Lower lobe of right lung (tissue), 2 donors: Measurements from ENCODE around the gene CADPS2. TPM values are rescaled to one million over a fixed set of nuclear protein-coding genes. Genes with fewer than 3 reads are reported as not detected.

Experiments used
- ATAC-seq, 2 donors: fragments of 200-7000 bp; cut with Tn5 transposase; one replicate each; pipeline ENCODE4 v1.9.1; 2020 to 2022; ENCODE audit warnings: mild to moderate bottlenecking in 2 of 2, moderate library complexity in 2 of 2
- DNase-seq: peaks from one replicate; pipeline ENCODE4 v3.0.0-alpha.2; 2020
- H3K27ac ChIP-seq: fragments of 200-600 bp; one replicate; pipeline ENCODE4 v1.8.0; 2022
- H3K27me3 ChIP-seq: fragments of 200-600 bp; one replicate; pipeline ENCODE4 v1.8.0; 2022; ENCODE audit warnings: low read depth
- H3K36me3 ChIP-seq: fragments of 200-600 bp; one replicate; pipeline ENCODE4 v1.8.0; 2022; ENCODE audit warnings: mild to moderate bottlenecking
- H3K4me1 ChIP-seq: fragments of 200-600 bp; one replicate; pipeline ENCODE4 v1.8.0; 2022
- H3K4me3 ChIP-seq: fragments of 200-600 bp; one replicate; pipeline ENCODE4 v1.8.0; 2022; ENCODE audit warnings: mild to moderate bottlenecking
- H3K9me3 ChIP-seq: fragments of 200-600 bp; one replicate; pipeline ENCODE4 v1.8.0; 2022
- intact Hi-C: fragments of 100-400 bp; cut with DNase I; formaldehyde crosslinking; loops from one replicate; pipeline ENCODE4 v1.11.0; 2022
- total RNA-seq: library from RNA; stranded (reverse); fragmentation: NEBNext Ultra II Directional; extraction: Animal tissue kit (Norgen Biotek cat#: 25700); gene quantifications from one replicate; pipeline ENCODE4 v1.2.1, GENCODE V29; 2021
- TF ChIP-seq, protein P1 (sequence below): fragments of 200-600 bp; IDR thresholded peaks from one replicate; pipeline ENCODE4 v1.8.0; 2022; ENCODE audit warnings: antibody characterized with exemption, mild to moderate bottlenecking
- donor health status: DM: no; HTN: yes; CAD: no; lungs with severe emphysema.

The CADPS2 gene
- total RNA-seq, 1 donor from 2014 or later: 41.1 TPM

GRCh38 chr7:122750389-122750788 is 135.9 kb downstream of the CADPS2 start:
- TF ChIP-seq, protein P1, sequence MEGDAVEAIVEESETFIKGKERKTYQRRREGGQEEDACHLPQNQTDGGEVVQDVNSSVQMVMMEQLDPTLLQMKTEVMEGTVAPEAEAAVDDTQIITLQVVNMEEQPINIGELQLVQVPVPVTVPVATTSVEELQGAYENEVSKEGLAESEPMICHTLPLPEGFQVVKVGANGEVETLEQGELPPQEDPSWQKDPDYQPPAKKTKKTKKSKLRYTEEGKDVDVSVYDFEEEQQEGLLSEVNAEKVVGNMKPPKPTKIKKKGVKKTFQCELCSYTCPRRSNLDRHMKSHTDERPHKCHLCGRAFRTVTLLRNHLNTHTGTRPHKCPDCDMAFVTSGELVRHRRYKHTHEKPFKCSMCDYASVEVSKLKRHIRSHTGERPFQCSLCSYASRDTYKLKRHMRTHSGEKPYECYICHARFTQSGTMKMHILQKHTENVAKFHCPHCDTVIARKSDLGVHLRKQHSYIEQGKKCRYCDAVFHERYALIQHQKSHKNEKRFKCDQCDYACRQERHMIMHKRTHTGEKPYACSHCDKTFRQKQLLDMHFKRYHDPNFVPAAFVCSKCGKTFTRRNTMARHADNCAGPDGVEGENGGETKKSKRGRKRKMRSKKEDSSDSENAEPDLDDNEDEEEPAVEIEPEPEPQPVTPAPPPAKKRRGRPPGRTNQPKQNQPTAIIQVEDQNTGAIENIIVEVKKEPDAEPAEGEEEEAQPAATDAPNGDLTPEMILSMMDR: no peak
- DNase-seq: no peak
- peaks cover 9% of the 10 kb centered on the region for H3K36me3 ChIP-seq
- H3K4me1 ChIP-seq: no peaks in the 10 kb centered on the region
- intact Hi-C loops: no loop called here
- H3K27ac ChIP-seq: no peak overlapping the region
- H3K4me3 ChIP-seq: no peak overlapping the region
- no peaks in the 10 kb centered on the region for H3K9me3 ChIP-seq
- no peaks in the 10 kb centered on the region for H3K27me3 ChIP-seq
- ATAC-seq: no peak

- Histone ChIP-seq H3K4me1 (no peaks in the 10 kb centered on the region), H3K4me3 (no peak overlapping the region), H3K9me3 (no peaks in the 10 kb centered on the region), H3K27ac (no peak overlapping the region), H3K36me3 (peaks cover 9% of the 10 kb centered on the region), H3K27me3 (no peaks in the 10 kb centered on the region)
- TF ChIP-seq, protein P1: no peak
- DNase-seq (no peak), ATAC-seq (no peak)
- intact Hi-C loops: no loop called here
Measured at GRCh38 chr7:122748195-122748594, 138.1 kb downstream of the CADPS2 start.

DNA sequence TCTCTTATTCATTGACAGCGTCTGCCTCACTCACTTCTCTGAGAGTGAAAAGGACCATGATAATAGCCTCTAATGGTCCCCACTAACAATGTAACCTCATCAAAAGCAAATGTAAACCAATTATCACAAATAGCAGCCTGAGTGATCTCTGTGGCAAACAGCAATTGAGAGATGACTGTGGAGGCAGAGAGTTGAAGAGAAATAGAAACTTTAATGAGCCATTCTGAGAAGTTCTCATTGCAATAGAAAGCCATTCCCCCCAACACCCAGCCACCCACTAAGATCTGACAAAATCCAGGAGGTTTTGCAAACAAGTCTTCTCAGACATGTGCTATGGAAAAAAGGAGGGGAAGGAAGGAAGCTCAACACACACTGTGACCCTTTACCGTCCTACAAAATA is 139.3 kb downstream of the CADPS2 start:
- Histone ChIP-seq H3K36me3 (peaks cover 9% of the 10 kb centered on the region), H3K4me3 (no peak overlapping the region), H3K27me3 (no peaks in the 10 kb centered on the region), H3K27ac (no peak overlapping the region), H3K4me1 (no peaks in the 10 kb centered on the region), H3K9me3 (no peaks in the 10 kb centered on the region)
- DNase-seq (no peak), ATAC-seq (no peak)
- TF ChIP-seq, protein P1: no peak
- intact Hi-C loops: no loop called here

DNA sequence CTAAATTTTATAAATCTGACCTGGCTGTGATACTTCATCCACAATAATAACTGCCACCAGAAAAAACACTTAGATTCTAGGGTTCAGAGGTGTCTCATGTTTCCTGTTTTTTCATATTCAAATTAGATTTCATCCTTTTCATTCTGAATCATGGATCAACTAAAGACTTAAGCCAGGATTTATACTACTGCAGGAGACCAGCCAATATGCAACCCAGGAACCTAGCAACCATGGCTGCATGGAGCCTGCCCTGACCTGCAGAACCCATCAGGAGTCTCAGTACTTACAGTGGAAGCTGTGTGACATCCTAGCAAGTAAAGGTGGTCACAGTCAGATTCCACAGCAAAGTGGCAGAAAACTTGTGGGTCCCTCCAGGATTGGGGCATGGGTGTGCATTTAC is 143.0 kb downstream of the CADPS2 start:
- H3K27me3 ChIP-seq: no peaks in the 10 kb centered on the region
- no peaks in the 10 kb centered on the region for H3K9me3 ChIP-seq
- intact Hi-C loops: no loop called here
- TF ChIP-seq, protein P1: no peak
- ATAC-seq (no peak), DNase-seq (no peak)
- H3K27ac ChIP-seq: no peak overlapping the region
- no peaks in the 10 kb centered on the region for H3K4me1 ChIP-seq
- peaks cover 5% of the 10 kb centered on the region for H3K36me3 ChIP-seq
- H3K4me3 ChIP-seq: no peak overlapping the region

- ATAC-seq (no peak), DNase-seq (no peak)
- intact Hi-C loops: no loop called here
- Histone ChIP-seq H3K4me1 (no peaks in the 10 kb centered on the region), H3K27ac (no peak overlapping the region), H3K9me3 (no peaks in the 10 kb centered on the region), H3K27me3 (no peaks in the 10 kb centered on the region), H3K4me3 (no peak overlapping the region), H3K36me3 (no peaks in the 10 kb centered on the region)
- TF ChIP-seq, protein P1: no peak
Measured at GRCh38 chr7:122738947-122739346, 147.3 kb downstream of the CADPS2 start.

GRCh38 chr7:122736183-122736582 is 150.1 kb downstream of the CADPS2 start:
- no peaks in the 10 kb centered on the region for H3K27me3 ChIP-seq
- DNase-seq: no peak
- no peak for ATAC-seq
- no peaks in the 10 kb centered on the region for H3K4me1 ChIP-seq
- H3K36me3 ChIP-seq: no peaks in the 10 kb centered on the region
- H3K9me3 ChIP-seq: no peaks in the 10 kb centered on the region
- intact Hi-C loops: no loop called here
- no peak overlapping the region for H3K4me3 ChIP-seq
- H3K27ac ChIP-seq: no peak overlapping the region
- TF ChIP-seq, protein P1: no peak
